B cell (primary cell): Measurements from ENCODE around the gene C16orf92. TPM values are rescaled to one million over a fixed set of nuclear protein-coding genes. Genes with fewer than 3 reads are reported as not detected.

ENCODE experiments used
- ATAC-seq: fragments of 200-7000 bp; cut with Tn5 transposase; one replicate; pipeline ENCODE4 v1.10.0; 2021; ENCODE audit warnings: low read depth, mild to moderate bottlenecking, moderate number of reproducible peaks, moderate library complexity
- CTCF ChIA-PET: fragments of 350-600 bp; sonication (Branson Sonifier 250); formaldehyde crosslinking; loops from one replicate; lab custom pipeline; 2021; ENCODE audit warnings: antibody characterized with exemption, inconsistent platforms; lab: Charles Lee
- POLR2A ChIA-PET: fragments of 350-600 bp; sonication (Branson Sonifier 250); formaldehyde crosslinking; loops from one replicate; lab custom pipeline; 2021; ENCODE audit warnings: antibody characterized with exemption; lab: Charles Lee
- DNase-seq: peaks from one replicate; pipeline ENCODE4 v3.0.0; 2013
- H2AFZ ChIP-seq: 2 replicates; pipeline ENCODE4 v1.6.1; 2012; ENCODE audit warnings: mild to moderate bottlenecking, low read depth, low read length; ENCODE audit not compliant: insufficient read depth, poor library complexity, severe bottlenecking
- H3K27ac ChIP-seq, 2 donors: 1 replicate in 1 of 2; 2 replicates in 1 of 2; pipeline ENCODE4 v1.5.1; 2012 to 2013; ENCODE audit warnings: low read length in 2 of 2, mild to moderate bottlenecking in 2 of 2, moderate library complexity in 1 of 2
- H3K27me3 ChIP-seq, 4 experiments: fragments of 200-600 bp in 1 of 4; sonication (generic) in 1 of 4; replicated peaks in 1 of 4; 1 replicate in 2 of 4; 2 replicates in 2 of 4; pipeline versions ENCODE4 v1.6.1 to v1.7.0; 2013 to 2016; ENCODE audit warnings: low read length in 3 of 4, mild to moderate bottlenecking in 2 of 4, mixed read lengths in 1 of 4, moderate library complexity in 1 of 4; ENCODE audit not compliant: insufficient read depth in 4 of 4, control insufficient read depth in 3 of 4; ENCODE audit errors: control extremely low read depth in 1 of 4
- H3K36me3 ChIP-seq, 2 experiments: replicated peaks in 1 of 2; 1 replicate in 1 of 2; 2 replicates in 1 of 2; pipeline versions ENCODE4 v1.6.1 to v1.7.1; 2013; ENCODE audit warnings: low read length in 1 of 2; ENCODE audit not compliant: insufficient read depth in 2 of 2, control insufficient read depth in 1 of 2; ENCODE audit errors: control extremely low read depth in 1 of 2, extremely low read depth in 1 of 2
- H3K4me1 ChIP-seq, 2 donors: fragments of 200-600 bp in 1 of 2; sonication (generic) in 1 of 2; 1 replicate in 1 of 2; 2 replicates in 1 of 2; pipeline versions ENCODE4 v1.5.1 to v1.6.1; 2013 to 2017; ENCODE audit warnings: low read length in 2 of 2; ENCODE audit not compliant: control insufficient read depth in 2 of 2, insufficient read depth in 2 of 2
- H3K4me2 ChIP-seq: replicated peaks from 2 replicates; pipeline ENCODE3; 2012; ENCODE audit warnings: mild to moderate bottlenecking, low read depth, low read length; ENCODE audit not compliant: poor library complexity, severe bottlenecking
- H3K4me3 ChIP-seq, 5 experiments: fragments of 200-600 bp in 1 of 5; sonication (generic) in 1 of 5; 1 replicate in 3 of 5; 2 replicates in 2 of 5; pipeline versions ENCODE4 v1.5.1 to v1.7.0; 2011 to 2016; ENCODE audit warnings: low read length in 4 of 5, mild to moderate bottlenecking in 4 of 5, low read depth in 2 of 5, control low read depth in 1 of 5, moderate library complexity in 1 of 5; ENCODE audit not compliant: insufficient read depth in 1 of 5; ENCODE audit errors: control extremely low read depth in 1 of 5, extremely low read depth in 1 of 5
- H3K79me2 ChIP-seq: fragments of 200-600 bp; sonication (generic); one replicate; pipeline ENCODE4 v1.6.0; 2016; ENCODE audit warnings: low read length; ENCODE audit not compliant: control insufficient read depth, insufficient read depth
- H3K9ac ChIP-seq: fragments of 200-600 bp; sonication (generic); 2 replicates; pipeline ENCODE4 v1.6.1; 2017; ENCODE audit warnings: mild to moderate bottlenecking, low read length, moderate library complexity
- H3K9me3 ChIP-seq, 3 donors: one replicate each; pipeline versions ENCODE4 v1.6.1 to v1.7.1; 2013; ENCODE audit warnings: low read length in 2 of 3; ENCODE audit not compliant: control insufficient read depth in 2 of 3, insufficient read depth in 1 of 3; ENCODE audit errors: control extremely low read depth in 1 of 3
- H4K20me1 ChIP-seq: 2 replicates; pipeline ENCODE4 v1.6.0; 2012; ENCODE audit warnings: mild to moderate bottlenecking, low read length; ENCODE audit not compliant: insufficient read depth, control insufficient read depth, poor library complexity, severe bottlenecking
- H3K27ac Mint-ChIP-seq: one replicate; pipeline ENCODE4 v1.8.0; 2021; ENCODE audit warnings: mixed read lengths
- H3K27me3 Mint-ChIP-seq: one replicate; pipeline ENCODE4 v1.8.0; 2021; ENCODE audit warnings: mixed read lengths
- H3K4me1 Mint-ChIP-seq: one replicate; pipeline ENCODE4 v1.8.0; 2021; ENCODE audit warnings: mixed read lengths
- H3K4me3 Mint-ChIP-seq: one replicate; pipeline ENCODE4 v1.8.0; 2021; ENCODE audit warnings: mixed read lengths
- H3K9me3 Mint-ChIP-seq: one replicate; pipeline ENCODE4 v1.8.0; 2022; ENCODE audit warnings: mixed read lengths; ENCODE audit not compliant: insufficient read depth
- CTCF ChIP-seq: fragments of 200-600 bp; IDR thresholded peaks from one replicate; pipeline ENCODE4 v1.8.0; 2022; ENCODE audit warnings: antibody characterized with exemption, mild to moderate bottlenecking
- EZH2 ChIP-seq: IDR thresholded peaks from 2 replicates; pipeline ENCODE4 v1.6.1; 2012; ENCODE audit warnings: borderline replicate concordance, low read depth, mild to moderate bottlenecking, moderate library complexity, low read length; ENCODE audit not compliant: insufficient read depth, poor library complexity, severe bottlenecking
- WGBS: methylation state at CpG from one replicate; pipeline ENCODE4 v1.1.5; 2013; ENCODE audit warnings: missing lambda C conversion rate; ENCODE audit not compliant: insufficient coverage; 5-methylcytosine and 5-hydroxymethylcytosine counted together
- intact Hi-C: fragments of 100-400 bp; cut with micrococcal nuclease; formaldehyde crosslinking; loops from one replicate; pipeline ENCODE4 v1.10.0; 2022
- polyA plus RNA-seq: library from polyadenylated mRNA; depleted of rRNA; stranded (reverse); fragments of >200 nt; gene quantifications from 2 replicates; pipeline ENCODE4 v1.2.3, GENCODE V29; 2012
- total RNA-seq, 2 donors: library from RNA; stranded (reverse); fragments of 120-200 nt in 1 of 2; gene quantifications; 1 replicate in 1 of 2; 2 replicates in 1 of 2; pipeline versions ENCODE4 v1.2.3 to v1.2.4, GENCODE V29; 2013 to 2022

The C16orf92 gene
- total and polyA plus RNA-seq, 2 donors (not counting 1 experiment from before 2014, with no cell fraction given) = not detected

- Mint-ChIP-seq H3K4me3 (no peak overlapping the region), H3K4me1 (peaks cover 27% of the 10 kb centered on the region), H3K9me3 (no peaks in the 10 kb centered on the region), H3K27me3 (no peaks in the 10 kb centered on the region), H3K27ac (peak overlapping the region; percentile 70)
- POLR2A ChIA-PET = interaction anchor here (0.6 to 1.3 kb wide), 2 partner anchors 114 to 304 kb away, joined by 3 to 5 read pairs; partner anchors contain the start of gene CORO1A
- WGBS = 99% methylated on average over 12 of the region's 31 CpGs
- no peak overlapping the region for H3K27ac ChIP-seq
- no peak overlapping the region for H2AFZ ChIP-seq
- peaks cover 15 to 55% of the 10 kb centered on the region in 2 experiments for H3K36me3 ChIP-seq
- peaks cover 50% of the 10 kb centered on the region for H3K79me2 ChIP-seq
- H3K27me3 ChIP-seq = no peaks in the 10 kb centered on the region
- no peak for DNase-seq
- no peak for ATAC-seq
- TF ChIP-seq EZH2 = no peak
- TF ChIP-seq CTCF = no peak
- no peak overlapping the region for H3K4me2 ChIP-seq
- intact Hi-C loops = loop anchor here (10.0 kb wide), 2 partner anchors 305 to 625 kb away; partner anchors contain the start of genes MYL11, SRCAP and TBC1D10B
- no peak overlapping the region for H3K9ac ChIP-seq
- CTCF ChIA-PET = no interaction called here
- H3K9me3 ChIP-seq = no peaks in the 10 kb centered on the region
- no peak overlapping the region for H3K4me3 ChIP-seq
- peaks cover 48% of the 10 kb centered on the region for H4K20me1 ChIP-seq
- peaks cover 10 to 29% of the 10 kb centered on the region in 2 donors for H3K4me1 ChIP-seq
Observed at GRCh38 chr16:30069611-30070462, 46.8 kb downstream of the C16orf92 start.

GRCh38 chr16:30070490-30070889, 47.5 kb downstream of the C16orf92 start:
- H3K9me3 Mint-ChIP-seq = no peaks in the 10 kb centered on the region
- DNase-seq (no peak), ATAC-seq (no peak)
- H3K27me3 Mint-ChIP-seq = no peaks in the 10 kb centered on the region
- Histone ChIP-seq H3K27me3 (no peaks in the 10 kb centered on the region), H3K79me2 (peaks cover 57% of the 10 kb centered on the region), H3K4me1 (peaks cover 10 to 35% of the 10 kb centered on the region in 2 donors), H3K9ac (no peak overlapping the region), H3K4me3 (no peak overlapping the region), H3K4me2 (no peak overlapping the region), H2AFZ (no peak overlapping the region), H3K27ac (no peak overlapping the region), H4K20me1 (peaks cover 48% of the 10 kb centered on the region), H3K36me3 (peaks cover 15 to 55% of the 10 kb centered on the region in 2 experiments), H3K9me3 (no peaks in the 10 kb centered on the region)
- H3K4me1 Mint-ChIP-seq = peaks cover 28% of the 10 kb centered on the region
- CTCF ChIA-PET = no interaction called here
- H3K4me3 Mint-ChIP-seq = no peak overlapping the region
- POLR2A ChIA-PET = interaction anchor here (0.6 to 1.3 kb wide), 3 partner anchors 21 to 495 kb away, joined by 3 to 5 read pairs (median 4); partner anchors contain the start of gene TBX6
- TF ChIP-seq EZH2 = no peak
- no peak for TF ChIP-seq CTCF
- intact Hi-C loops = no loop called here
- no peak overlapping the region for H3K27ac Mint-ChIP-seq
